ENCODE results near the gene RABEPK.
"Not testable (repeated sequence)": the region's sequence is repeated elsewhere in the genome, so short reads cannot be mapped to it uniquely, and the experiment has no call there.

RABEPK gene

DNA sequence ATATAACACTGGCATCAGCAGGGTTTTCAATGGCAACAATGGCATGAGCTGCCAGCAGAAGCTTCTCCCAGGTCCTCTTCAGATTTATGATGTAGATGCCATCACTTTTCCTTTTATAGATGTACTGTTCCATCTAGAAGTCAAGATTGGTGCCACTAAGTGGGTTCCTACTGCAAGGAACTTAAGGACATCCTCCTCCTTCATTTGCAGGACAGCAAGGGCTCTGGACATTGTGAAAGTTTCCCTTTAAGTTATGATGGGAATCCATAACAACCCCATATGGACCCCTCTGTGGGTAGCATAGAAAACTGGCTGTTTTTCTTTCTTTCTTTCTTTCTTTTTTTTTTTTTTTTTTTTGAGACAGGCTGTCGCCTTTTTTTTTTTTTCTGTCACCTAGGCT, 4.8 kb upstream of the RABEPK start:
- DNase-seq, result not testable (repeated sequence)

DNA sequence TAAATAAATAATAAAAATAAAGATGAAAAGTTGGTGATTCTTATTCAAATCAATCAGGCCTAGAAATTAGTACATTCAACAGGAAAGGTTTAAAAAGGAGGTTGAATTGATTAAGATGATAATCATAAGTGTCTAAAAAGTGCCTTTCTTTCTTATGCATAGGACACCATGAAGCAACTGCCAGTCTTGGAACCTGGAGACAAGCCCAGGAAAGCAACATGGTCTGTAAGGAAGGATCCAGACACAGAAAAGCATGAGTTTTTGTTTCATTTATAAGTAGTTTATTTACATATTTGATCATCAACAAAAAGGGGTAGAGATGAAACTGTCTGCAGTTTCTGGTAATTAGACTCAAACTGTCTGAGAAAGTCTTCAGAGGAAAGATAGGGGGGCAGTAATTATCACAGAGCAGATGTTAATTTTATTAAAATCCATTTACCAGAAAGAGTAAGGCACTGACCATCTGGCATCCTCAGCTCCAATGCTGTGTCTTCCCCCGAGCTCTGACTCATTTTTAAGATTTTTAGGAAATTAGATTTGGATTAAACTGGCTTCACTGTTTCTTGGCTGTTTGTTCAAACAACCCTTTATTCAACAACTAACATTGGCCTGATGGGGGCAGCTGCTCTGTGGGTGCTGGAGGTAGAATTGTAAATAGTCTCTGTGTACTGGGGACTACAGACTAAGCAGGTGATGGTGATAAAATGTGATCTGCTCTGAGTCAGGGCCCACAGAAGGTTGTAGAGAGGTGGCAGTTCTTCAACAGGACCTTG, 2.7 kb downstream of the RABEPK start:
- no peak for DNase-seq

DNA sequence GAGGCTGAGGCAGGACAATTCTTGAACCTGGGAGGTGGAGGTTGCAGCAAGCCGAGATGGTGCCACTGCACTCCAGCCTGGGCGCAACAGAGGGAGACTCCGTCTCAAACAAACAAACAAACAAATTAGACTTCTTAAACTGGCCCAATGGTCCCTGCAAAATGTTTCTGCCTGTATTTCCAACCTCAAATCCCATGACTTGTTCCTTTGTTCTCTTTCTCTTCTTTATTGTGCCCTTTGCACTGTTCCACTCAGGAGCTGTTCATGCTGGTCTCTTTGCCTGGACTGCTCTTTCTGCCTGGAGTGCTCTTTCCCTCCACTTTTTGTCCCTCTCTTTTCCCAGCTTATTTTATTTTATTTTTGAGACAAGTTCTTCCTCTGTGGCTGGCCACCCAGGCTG, 4.1 kb downstream of the RABEPK start:
- DNase-seq, result no peak

DNA sequence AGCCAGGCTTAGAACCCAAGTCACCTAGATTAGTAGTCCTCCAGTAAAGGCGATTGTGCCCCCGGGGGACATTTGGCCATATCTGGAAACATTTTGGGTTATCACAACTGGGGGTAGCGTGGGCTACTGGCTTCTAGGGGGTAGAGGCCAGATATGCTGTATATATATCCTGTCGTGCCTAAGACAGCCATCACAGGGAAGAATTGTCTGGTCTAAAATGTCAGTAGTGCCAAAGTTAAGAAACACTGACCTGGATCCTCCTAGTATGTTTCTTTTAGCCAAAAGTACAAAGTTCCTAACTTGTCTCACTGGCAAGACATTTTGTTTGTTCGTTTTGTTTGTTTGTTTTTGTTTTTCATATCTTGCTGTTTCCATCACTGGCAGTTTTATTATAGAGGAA, 13.8 kb downstream of the RABEPK start:
- no peak for DNase-seq

DNA sequence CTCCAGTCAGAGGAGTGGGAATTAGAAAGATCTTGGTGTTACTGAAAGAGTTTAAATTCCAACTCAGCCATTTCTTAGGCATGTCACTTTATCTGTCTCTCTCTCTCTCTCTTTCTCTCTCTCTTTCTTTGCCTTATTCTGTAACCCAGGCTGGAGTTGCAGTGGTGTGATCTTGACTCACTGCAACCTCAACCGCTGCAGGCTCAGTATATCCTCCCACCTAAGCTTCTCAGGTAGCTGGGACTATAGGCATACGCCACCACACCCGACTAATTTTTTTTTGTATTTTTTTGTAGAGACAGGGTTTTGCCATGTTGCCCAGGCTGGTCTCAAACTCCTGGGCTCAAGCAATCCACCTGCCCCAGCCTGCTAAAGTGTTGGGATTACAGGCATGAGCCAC, 18.3 kb downstream of the RABEPK start:
- no peak for DNase-seq

DNA sequence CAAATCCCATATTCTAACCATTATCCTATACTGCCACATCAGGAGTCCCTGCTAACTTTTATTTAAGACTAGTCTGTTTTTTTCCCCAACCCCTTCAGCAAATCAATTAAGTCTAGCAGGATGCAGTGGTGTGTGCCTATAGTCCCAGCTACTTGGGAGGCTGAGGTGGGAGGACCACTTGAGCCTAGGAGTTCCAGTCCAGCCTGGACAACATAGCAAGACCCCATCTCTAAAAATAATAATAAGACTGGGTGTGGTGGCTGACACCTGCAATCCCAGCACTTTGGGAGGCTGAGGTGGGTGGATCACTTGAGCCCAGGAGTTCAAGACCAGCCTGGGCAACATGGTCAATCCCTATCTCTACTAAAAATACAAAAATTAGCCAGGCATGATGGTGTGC, 24.5 kb downstream of the RABEPK start:
- not testable (repeated sequence) for DNase-seq

DNA sequence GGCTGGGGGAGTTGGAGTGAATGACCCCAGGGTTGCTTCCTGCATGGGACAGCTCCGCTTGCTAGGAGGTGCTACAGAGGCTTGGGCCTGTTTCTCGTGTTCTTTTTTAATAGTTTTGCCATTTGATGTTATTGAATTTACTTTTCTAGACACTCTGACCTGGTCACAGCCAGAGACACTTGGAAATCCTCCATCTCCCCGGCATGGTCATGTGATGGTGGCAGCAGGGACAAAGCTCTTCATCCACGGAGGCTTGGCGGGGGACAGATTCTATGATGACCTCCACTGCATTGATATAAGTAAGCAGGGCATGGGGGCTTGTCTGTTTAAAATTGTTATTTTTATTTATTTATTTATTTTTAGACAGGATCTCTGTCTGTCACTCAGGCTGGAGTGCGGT, 27.4 kb downstream of the RABEPK start:
- DNase-seq, result no peak

DNA sequence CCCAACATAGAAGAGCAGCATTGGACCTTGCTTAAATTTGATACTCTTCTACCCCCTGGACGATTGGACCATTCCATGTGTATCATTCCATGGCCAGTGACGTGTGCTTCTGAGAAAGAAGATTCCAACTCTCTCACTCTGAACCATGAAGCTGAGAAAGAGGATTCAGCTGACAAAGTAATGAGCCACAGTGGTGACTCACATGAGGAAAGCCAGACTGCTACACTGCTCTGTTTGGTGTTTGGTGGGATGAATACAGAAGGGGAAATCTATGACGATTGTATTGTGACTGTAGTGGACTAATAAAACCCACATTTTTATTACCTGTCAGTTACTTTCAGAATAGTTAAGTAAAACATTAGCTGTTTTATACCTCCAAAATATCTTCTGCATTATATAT, 33.3 kb downstream of the RABEPK start:
- peak; percentile 87 for DNase-seq

DNA sequence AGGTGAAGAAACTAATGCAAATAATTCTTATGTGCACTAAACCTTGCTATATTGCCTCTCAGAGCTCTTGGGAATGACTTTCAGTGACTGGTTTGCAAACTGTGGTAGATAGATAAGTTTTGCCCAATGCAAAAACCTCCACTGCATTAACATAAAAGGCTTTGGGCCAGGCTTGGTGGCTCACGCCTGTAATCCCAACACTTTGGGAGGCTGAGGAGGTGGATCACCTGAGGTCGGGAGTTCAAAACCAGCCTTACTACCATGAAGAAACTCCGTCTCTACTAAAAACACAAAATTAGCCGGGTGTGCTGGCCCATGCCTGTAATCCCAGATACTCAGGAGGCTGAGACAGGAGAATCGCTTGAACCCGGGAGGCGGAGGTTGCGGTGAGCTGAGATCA, 33.8 kb downstream of the RABEPK start:
- DNase-seq, result not testable (repeated sequence)

DNA sequence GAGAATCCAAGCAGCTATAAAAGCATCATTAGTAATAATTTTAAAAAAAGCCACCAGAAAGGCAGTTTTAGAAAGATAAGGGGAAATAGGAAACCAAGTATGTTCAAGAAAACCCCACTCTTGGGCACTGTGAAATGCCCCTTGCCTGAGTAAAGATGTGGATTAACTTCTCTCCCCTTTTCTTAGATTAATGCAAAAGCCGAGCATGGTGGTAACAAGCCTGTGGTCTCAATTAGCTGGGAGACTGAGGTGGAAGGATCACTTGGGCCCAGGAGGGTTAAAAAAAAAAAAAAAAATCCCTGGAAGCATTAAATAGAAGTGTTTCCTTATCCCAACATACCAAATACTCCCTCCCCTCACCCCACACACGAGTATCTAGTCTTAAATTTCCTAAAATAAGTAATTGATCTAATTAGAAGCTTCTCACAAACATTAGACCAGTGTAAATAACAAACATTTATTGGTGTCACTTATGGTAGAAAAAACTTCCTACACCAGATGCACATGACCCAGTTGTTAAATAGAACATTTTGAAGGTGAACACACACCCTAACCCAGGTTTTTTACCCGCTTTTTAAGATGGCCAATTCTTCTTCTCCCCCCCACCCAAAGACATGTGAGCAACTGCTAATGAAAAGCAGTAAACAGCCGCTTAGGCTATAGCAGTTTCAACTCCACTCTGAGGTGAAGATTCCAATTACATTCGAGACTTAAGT, 35.6 kb downstream of the RABEPK start:
- DNase-seq, result no peak

DNA sequence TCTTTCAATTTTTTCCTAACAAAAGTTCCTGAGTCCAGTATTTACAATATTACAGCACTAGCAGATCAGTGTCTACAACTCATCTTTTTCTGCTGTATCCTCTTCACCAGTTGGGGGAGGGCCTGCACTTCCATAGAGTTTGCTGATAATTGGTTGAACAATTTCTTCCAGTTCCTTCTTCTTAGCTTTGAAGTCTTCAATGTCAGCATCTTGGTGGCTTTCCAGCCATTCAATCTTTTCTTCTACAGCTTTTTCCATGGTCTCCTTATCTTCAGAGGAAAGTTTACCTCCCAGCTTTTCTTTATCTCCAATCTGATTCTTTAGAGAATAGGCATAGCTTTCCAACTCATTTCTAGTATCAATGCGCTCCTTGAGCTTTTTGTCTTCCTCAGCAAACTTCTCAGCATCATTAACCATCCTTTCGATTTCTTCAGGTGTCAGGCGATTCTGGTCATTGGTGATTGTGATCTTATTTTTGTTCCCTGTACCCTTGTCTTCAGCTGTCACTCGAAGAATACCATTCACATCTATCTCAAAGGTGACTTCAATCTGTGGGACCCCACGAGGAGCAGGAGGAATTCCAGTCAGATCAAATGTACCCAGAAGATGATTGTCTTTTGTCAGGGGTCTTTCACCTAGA, 36.3 kb downstream of the RABEPK start:
- DNase-seq, result not testable (repeated sequence)

DNA sequence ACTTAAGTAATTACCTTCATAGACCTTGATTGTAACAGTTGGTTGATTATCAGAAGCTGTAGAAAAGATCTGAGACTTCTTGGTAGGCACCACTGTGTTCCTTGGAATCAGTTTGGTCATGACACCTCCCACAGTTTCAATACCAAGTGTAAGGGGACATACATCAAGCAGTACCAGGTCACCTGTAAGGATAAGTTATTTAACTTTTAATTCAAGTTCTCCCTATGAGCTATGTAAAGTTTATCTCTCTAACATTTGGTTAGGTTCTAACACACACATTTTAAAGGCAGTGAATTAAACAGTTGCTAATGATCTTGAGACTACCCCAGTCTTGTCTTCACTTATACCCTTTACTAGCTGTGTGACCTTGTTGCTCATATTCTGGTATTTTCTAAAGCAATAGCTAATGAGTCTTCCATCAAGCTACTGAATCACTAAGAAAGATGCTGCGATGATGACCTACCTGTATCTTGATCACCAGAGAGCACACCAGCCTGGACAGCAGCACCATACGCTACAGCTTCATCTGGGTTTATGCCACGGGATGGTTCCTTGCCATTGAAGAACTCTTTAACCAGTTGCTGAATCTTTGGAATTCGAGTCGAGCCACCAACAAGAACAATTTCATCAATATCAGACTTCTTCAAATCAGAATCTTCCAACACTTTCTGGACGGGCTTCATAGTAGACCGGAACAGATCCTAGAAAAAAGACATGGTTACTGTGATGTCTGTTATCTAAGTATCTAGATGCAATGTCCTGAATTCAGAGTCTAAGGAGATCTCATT, 38.0 kb downstream of the RABEPK start:
- no peak for DNase-seq

DNA sequence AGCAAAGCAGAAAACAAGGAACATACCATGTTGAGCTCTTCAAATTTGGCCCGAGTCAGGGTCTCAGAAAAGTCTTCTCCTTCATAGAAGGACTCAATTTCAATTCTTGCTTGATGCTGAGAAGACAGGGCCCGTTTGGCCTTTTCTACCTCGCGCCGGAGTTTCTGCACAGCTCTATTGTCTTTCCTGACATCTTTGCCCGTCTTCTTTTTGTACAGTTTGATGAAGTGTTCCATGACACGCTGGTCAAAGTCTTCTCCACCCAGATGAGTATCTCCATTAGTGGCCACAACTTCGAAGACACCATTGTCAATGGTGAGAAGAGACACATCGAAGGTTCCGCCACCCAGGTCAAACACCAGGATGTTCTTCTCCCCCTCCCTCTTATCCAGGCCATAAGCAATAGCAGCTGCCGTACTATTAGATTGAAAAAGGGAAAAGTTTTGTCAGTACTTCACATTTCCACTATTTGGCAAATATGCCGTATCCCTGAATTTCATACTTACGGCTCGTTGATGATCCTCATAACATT, 38.6 kb downstream of the RABEPK start:
- no peak for DNase-seq

DNA sequence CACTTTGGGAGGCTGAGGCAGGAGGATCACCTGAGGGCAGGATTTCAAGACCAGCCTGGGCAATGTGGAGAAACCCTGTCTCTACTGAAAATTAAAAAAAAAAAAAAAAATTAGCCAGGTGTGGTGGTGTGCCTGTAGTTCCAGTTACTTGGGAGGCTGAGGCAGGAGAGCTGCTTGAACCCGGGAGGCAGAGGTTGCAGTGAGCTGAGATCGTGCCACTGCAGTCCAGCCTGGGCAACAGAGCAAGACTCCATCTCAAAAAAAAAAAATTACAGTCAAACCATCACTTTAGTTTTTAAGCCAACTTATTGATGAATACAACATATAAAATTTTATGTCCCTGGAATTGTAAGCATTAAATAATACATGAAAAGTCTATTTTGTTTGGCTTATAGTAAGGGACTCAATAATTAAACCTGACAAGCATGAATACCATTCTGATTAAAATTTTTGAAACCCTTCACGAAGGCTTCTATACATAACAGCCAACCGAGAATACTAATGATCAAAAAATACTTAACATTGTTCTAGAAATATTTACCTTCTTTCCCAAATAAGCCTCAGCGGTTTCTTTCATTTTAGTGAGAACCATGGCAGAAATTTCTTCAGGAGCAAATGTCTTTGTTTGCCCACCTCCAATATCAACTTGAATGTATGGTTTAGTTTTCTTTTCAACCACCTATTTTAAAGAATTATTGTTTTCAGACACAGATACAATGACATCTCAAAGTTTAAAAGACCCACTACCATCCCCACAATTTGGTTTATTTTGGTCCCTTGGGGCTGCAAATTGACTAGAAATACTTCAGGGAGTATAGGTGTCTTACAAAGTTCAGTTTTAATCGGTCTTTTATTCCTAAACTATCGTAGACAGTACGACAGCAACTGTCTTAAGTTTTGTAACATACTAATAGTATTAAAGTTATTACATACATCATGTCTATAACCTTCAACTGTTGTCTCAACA, 39.6 kb downstream of the RABEPK start:
- no peak for DNase-seq

DNA sequence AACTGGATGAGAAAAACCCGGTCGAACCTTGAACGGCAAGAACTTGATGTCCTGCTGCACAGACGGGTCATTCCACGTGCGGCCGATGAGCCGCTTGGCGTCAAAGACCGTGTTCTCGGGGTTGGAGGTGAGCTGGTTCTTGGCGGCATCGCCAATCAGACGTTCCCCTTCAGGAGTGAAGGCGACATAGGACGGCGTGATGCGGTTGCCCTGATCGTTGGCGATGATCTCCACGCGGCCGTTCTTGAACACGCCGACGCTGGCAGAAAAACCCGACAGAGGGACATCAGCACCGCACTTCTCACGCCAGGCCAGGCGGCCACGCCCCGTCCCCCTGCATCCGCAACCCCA, 40.3 kb downstream of the RABEPK start:
- DNase-seq, result no peak

DNA sequence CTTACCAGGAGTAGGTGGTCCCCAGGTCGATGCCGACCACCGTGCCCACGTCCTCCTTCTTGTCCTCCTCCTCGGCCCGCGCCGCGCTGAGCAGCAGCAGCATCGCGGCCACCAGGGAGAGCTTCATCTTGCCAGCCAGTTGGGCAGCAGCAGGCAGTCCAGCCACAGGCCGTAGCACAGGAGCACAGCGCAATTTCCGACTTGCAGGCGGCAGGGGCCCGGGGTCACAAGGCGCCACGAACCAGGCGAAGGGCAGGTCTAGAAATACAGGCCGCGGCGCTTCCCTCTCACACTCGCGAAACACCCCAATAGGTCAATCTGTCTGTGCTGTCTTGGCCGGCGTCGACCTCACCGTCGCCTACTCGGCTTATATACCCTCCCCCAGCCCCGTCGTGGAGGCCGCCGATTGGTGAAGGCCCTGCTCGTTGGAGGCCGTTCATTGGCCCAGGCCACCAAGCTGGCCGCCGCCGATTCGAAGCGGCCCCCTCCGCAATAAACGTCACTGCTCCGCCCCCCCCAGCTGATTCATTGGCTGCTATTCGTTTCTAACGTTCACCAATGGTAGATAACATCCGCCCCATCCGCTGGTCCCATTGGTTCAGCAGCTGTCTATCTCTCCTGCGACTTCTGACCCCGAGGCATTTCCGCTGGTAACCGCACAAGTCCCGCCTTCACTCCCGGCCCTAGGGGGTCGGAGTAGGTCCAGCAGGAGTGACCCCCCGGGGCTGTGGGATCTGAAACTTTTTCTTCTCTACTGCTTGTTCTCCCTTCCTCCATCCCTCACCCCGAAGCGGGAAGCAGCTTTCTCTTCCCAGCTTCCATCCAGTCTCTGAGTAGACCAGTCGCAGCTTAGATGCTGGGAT, 40.9 kb downstream of the RABEPK start, which contains the start of gene HSPA5:
Gene HSPA5 (minus strand): TSS at position 344 of the 863 bp plus-strand sequence. CDS start 217 bp downstream, at position 127.
- peak; percentile 99 for DNase-seq

DNA sequence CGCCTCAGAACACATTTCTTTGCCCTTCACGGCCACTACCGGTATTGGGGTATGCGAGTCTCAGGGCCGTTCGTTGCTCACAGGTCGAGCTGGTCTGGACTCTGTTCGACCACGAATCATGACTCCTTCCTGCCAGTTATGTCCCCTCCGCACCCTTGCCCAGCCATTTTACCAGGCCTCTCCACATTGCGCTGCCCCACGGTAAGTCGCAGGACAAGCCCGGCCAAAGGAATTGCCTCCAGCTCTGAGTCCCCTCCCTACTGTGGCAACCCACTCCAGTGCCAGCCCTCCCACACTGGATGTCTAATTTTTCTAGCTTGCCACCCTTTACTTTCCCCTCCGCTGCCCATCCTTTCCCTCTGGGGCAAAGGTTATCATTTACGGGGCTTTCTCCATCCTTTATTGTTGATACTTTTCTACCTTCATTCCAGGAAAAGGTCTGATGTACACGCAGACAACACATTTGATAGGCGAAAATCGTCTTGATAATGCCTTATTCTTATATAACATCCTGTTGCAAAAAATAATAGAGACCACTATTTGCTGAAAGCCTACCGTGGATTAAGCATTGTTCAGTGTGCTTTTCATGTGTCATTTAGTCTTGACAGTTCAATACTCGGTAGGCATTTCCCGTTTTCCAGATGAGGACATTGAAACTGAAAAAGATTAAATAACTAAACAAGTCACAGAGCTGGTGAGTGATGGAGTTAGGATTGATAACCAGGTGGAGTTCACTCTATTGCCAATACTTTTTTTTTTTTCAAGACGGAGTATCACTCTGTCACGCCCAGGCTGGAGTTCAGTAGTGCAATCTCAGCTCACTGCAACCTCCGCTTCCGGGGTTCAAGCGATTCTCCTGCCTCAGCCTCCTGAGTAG, 41.8 kb downstream of the RABEPK start:
- peak; percentile 45 for DNase-seq

DNA sequence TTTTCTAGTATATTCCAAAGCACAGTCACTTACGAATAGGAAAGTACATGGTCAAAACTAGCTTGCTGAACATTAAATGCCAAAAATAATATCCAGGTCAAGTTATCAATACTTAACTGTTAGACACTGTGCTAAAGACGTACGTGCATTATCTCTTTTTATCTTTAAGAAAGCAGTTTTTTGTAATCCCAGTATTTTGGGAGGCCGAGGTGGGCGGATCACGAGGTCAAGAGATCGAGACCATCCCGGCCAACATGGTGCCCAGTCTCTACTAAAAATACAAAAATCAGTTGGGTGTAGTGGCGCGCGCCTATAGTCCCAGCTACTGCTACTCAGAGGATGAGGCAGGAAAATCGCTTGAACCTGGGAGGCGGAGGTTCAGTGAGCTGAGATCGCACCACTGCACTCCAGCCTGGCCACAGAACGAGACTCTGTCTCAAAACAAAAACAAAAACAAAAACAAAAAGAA, 43.5 kb downstream of the RABEPK start:
- no peak for DNase-seq

DNA sequence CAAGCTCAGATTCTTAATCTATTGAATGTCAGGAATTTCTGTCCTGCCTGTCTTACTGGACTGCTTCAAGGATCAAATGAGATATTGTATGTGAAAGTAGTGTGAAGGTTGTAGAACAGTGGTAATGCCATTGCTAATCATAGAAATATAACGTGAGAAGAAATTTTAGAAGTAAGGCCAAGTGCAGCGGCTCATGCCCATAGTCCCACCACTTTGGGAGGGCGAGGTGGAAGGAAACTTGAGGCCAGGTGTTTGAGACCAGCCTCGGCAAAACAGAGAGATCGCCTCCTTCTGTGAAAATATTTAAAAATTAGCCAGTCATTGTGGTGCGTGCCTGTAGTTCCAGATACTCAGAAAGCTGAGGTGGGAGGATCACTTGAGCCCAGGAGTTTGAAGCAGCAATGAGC, 45.9 kb downstream of the RABEPK start:
- no peak for DNase-seq
